Measurements from ENCODE around the gene PIAS1. TPM values are rescaled to one million over a fixed set of nuclear protein-coding genes. Genes with fewer than 3 reads are reported as not detected.

PIAS1 gene
- total RNA-seq, 1 donor from 2014 or later, result 67.8 TPM

DNA sequence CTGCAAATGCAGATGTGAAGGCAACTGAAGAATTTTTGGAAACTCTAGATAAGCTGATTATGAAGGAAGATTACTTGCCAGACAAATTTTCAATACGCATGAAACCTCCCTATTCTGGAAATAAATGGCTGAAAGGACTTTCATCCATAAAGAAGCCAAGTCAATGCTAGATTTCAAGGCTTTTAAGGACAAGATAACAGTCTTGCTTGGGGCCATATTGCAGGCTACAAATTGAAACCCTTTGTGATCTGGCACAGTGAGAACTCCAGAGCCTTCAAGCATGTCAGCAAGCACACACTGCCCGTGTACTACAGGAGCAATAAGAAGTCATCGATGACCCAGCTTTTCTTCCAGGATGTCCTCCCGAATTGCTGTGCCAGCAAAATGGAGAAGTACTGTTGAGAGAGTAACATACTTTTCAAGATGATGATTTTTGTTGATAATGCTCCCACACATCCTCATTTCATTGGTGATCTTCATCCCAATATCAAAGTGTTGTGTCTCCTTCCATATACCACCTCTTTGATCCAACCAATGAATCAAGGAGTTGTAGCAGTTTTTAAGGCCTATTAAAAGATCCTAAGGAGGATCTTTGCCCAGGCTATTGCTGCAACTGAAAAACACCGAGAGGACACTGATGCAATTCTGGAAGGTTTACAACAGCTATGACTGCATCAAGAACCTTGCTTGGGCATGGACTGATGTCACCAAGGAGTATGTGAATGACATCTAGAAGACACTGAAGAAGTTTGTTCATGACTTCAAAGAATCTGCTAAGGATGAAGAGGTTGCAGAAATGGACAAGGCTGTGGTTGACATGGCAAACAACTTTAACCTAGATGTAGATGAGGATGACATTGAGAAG lies 130.7 kb downstream of the PIAS1 start:
- TF ChIP-seq CTCF (IDR thresholded peaks at IDR 0.05; ENCODE audit: unreplicated experiment), result no peak
- no peaks in the 10 kb centered on the region for H3K4me1 Mint-ChIP-seq (ENCODE audit: unreplicated experiment)
- no peak overlapping the region for H3K27ac Mint-ChIP-seq (ENCODE audit: unreplicated experiment)
- DNase-seq (ENCODE audit: low spot score), result no peak
- H3K36me3 Mint-ChIP-seq (ENCODE audit: low read depth, unreplicated experiment), result peaks cover 44% of the 10 kb centered on the region
- peaks cover 2% of the 10 kb centered on the region for H3K27me3 Mint-ChIP-seq (ENCODE audit: unreplicated experiment)
- peak overlapping the region; percentile 45 for H3K4me3 Mint-ChIP-seq (ENCODE audit: unreplicated experiment)
- H3K9me3 Mint-ChIP-seq (ENCODE audit: unreplicated experiment), result no peaks in the 10 kb centered on the region

DNA sequence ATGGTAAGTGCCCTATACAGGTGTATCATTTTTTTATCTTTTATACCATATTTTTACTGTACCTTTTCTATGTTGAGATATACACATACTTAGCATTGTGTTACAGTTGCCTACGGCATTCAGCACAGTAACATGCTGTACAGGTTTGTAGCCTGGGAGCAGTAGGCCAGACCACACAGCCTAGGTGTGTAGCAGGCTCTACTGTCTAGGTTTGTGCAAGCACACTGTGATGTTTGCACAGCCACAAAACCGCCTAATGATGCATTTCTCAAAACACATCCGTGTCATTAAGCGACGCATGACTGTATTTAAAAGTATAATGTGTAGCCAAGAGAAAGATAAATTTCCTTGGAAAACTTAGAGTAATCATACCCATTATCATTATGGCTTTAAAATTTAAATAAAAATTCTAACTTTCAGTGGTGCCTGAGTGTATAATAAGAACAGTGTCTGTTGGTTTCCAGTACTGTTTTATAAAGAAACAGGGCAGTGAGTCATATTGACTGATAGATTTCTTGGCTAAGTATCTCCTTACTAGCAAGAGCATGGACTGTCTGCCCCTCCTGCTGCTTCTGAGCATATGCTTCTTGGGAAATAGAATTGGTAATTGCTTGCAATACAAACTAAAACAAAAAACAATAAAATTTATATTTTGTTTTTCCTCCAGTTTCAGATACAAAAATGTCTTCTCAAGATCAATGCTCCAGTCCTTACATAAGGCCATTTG lies 132.7 kb downstream of the PIAS1 start:
- Mint-ChIP-seq H3K27me3 (ENCODE audit: unreplicated experiment) (no peaks in the 10 kb centered on the region), H3K9me3 (ENCODE audit: unreplicated experiment) (no peaks in the 10 kb centered on the region), H3K4me1 (ENCODE audit: unreplicated experiment) (no peaks in the 10 kb centered on the region), H3K4me3 (ENCODE audit: unreplicated experiment) (no peak overlapping the region), H3K27ac (ENCODE audit: unreplicated experiment) (no peak overlapping the region), H3K36me3 (ENCODE audit: low read depth, unreplicated experiment) (peaks cover 35% of the 10 kb centered on the region)
- no peak for DNase-seq (ENCODE audit: low spot score)
- TF ChIP-seq CTCF (IDR thresholded peaks at IDR 0.05; ENCODE audit: unreplicated experiment), result no peak

- peaks cover 37% of the 10 kb centered on the region for H3K36me3 Mint-ChIP-seq (ENCODE audit: low read depth, unreplicated experiment)
- H3K4me3 Mint-ChIP-seq (ENCODE audit: unreplicated experiment), result no peak overlapping the region
- TF ChIP-seq CTCF (IDR thresholded peaks at IDR 0.05; ENCODE audit: unreplicated experiment), result no peak
- no peaks in the 10 kb centered on the region for H3K9me3 Mint-ChIP-seq (ENCODE audit: unreplicated experiment)
- DNase-seq (ENCODE audit: low spot score), result no peak
- H3K27ac Mint-ChIP-seq (ENCODE audit: unreplicated experiment), result peak overlapping the region; percentile 11
- H3K27me3 Mint-ChIP-seq (ENCODE audit: unreplicated experiment), result no peaks in the 10 kb centered on the region
- H3K4me1 Mint-ChIP-seq (ENCODE audit: unreplicated experiment), result no peaks in the 10 kb centered on the region
Measured at GRCh38 chr15:68187559-68187958, 133.4 kb downstream of the PIAS1 start.

DNA sequence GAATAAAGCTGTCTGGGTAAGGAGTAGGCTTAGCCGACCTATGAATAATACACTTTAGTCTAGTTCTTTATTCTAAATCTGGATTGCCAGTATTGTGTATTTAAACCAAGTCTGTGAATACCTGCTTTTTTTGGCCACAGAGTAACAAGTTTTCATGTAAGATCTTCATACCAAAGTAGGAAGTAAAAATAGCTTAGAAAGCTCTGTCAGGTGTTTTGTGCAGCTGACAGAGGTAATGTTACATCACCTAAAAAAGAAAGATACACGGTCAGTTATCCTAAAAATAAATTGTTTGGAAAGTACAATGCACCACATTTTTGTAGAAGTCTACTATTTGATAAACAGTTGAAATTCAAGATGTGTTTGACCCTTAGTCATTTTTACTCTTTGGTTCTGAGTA lies 134.5 kb downstream of the PIAS1 start:
- Mint-ChIP-seq H3K27me3 (ENCODE audit: unreplicated experiment) (peaks cover 2% of the 10 kb centered on the region), H3K4me3 (ENCODE audit: unreplicated experiment) (no peak overlapping the region), H3K36me3 (ENCODE audit: low read depth, unreplicated experiment) (peaks cover 42% of the 10 kb centered on the region), H3K4me1 (ENCODE audit: unreplicated experiment) (peaks cover 3% of the 10 kb centered on the region), H3K27ac (ENCODE audit: unreplicated experiment) (no peak overlapping the region), H3K9me3 (ENCODE audit: unreplicated experiment) (no peaks in the 10 kb centered on the region)
- no peak for TF ChIP-seq CTCF (IDR thresholded peaks at IDR 0.05; ENCODE audit: unreplicated experiment)
- no peak for DNase-seq (ENCODE audit: low spot score)

GRCh38 chr15:68190048-68190447 lies 135.9 kb downstream of the PIAS1 start:
- Mint-ChIP-seq H3K27me3 (ENCODE audit: unreplicated experiment) (peaks cover 5% of the 10 kb centered on the region), H3K36me3 (ENCODE audit: low read depth, unreplicated experiment) (peaks cover 36% of the 10 kb centered on the region), H3K4me3 (ENCODE audit: unreplicated experiment) (no peak overlapping the region), H3K27ac (ENCODE audit: unreplicated experiment) (no peak overlapping the region), H3K9me3 (ENCODE audit: unreplicated experiment) (no peaks in the 10 kb centered on the region), H3K4me1 (ENCODE audit: unreplicated experiment) (peaks cover 5% of the 10 kb centered on the region)
- TF ChIP-seq CTCF (IDR thresholded peaks at IDR 0.05; ENCODE audit: unreplicated experiment), result no peak
- DNase-seq (ENCODE audit: low spot score), result no peak
